ENCODE data around the gene FZD10.

DNA sequence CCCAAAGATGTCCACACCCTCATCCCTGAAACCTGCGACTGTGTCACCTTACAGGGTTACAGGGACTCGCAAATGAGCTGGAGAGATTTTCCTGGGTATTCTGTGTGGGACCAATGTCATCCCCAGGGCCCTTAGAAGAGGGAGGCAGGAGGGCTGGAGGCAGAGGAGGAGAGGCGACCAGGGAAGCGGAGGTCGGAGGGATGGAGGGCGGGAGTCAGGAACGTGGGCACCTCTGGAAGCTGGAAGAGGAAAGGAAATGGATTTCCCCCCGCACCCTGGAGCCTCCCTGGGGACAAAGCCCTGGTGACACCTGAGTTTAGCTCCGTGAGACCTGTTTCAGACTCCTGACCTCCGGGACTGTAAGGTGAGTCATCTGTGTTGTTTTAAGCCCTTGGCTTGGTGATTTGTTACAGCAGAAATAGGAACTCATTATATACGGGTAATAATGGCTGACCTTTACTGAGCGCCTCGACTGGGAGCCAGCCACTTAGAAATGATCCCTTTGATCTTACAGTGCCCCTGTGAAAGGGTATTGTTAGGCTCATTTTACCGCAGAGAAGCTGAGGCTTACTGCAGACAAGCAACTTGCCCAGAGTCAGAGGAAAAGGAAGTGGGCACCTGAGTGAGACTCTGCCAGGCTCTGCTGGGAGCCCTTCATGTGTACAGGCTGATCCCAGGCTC is 29.3 kb upstream of the FZD10 start:
- TF ChIP-seq, protein P1, sequence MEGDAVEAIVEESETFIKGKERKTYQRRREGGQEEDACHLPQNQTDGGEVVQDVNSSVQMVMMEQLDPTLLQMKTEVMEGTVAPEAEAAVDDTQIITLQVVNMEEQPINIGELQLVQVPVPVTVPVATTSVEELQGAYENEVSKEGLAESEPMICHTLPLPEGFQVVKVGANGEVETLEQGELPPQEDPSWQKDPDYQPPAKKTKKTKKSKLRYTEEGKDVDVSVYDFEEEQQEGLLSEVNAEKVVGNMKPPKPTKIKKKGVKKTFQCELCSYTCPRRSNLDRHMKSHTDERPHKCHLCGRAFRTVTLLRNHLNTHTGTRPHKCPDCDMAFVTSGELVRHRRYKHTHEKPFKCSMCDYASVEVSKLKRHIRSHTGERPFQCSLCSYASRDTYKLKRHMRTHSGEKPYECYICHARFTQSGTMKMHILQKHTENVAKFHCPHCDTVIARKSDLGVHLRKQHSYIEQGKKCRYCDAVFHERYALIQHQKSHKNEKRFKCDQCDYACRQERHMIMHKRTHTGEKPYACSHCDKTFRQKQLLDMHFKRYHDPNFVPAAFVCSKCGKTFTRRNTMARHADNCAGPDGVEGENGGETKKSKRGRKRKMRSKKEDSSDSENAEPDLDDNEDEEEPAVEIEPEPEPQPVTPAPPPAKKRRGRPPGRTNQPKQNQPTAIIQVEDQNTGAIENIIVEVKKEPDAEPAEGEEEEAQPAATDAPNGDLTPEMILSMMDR (IDR thresholded peaks at IDR 0.05; ENCODE audit: insufficient read depth, low read length), result no peak
- no peak for TF ChIP-seq POLR2AphosphoS5 (IDR thresholded peaks at IDR 0.05; ENCODE audit: low read depth)
- TF ChIP-seq GABPA (IDR thresholded peaks at IDR 0.05; ENCODE audit: low read depth), result no peak
- TF ChIP-seq, protein P2, sequence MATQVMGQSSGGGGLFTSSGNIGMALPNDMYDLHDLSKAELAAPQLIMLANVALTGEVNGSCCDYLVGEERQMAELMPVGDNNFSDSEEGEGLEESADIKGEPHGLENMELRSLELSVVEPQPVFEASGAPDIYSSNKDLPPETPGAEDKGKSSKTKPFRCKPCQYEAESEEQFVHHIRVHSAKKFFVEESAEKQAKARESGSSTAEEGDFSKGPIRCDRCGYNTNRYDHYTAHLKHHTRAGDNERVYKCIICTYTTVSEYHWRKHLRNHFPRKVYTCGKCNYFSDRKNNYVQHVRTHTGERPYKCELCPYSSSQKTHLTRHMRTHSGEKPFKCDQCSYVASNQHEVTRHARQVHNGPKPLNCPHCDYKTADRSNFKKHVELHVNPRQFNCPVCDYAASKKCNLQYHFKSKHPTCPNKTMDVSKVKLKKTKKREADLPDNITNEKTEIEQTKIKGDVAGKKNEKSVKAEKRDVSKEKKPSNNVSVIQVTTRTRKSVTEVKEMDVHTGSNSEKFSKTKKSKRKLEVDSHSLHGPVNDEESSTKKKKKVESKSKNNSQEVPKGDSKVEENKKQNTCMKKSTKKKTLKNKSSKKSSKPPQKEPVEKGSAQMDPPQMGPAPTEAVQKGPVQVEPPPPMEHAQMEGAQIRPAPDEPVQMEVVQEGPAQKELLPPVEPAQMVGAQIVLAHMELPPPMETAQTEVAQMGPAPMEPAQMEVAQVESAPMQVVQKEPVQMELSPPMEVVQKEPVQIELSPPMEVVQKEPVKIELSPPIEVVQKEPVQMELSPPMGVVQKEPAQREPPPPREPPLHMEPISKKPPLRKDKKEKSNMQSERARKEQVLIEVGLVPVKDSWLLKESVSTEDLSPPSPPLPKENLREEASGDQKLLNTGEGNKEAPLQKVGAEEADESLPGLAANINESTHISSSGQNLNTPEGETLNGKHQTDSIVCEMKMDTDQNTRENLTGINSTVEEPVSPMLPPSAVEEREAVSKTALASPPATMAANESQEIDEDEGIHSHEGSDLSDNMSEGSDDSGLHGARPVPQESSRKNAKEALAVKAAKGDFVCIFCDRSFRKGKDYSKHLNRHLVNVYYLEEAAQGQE (IDR thresholded peaks at IDR 0.05; ENCODE audit: insufficient replicate concordance, low read depth), result no peak

Measured in HL-60 (cell line).